Endothelial cell of umbilical vein (primary cell): ENCODE data around the gene PAK6. TPM values are rescaled to one million over a fixed set of nuclear protein-coding genes. Genes with fewer than 3 reads are reported as not detected.

Experiments used
- BruUV-seq: library from RNA; stranded (reverse); fragments of 400-500 nt; replicated peaks from 2 replicates; lab custom pipeline; 2021; lab: Mats Ljungman, UMichigan
- CTCF ChIA-PET: fragments of 300-600, 350-600 bp; sonication (Branson Sonifier 250); formaldehyde crosslinking; loops from one replicate; lab custom pipeline; 2021; ENCODE audit warnings: antibody characterized with exemption, inconsistent platforms; lab: Charles Lee
- POLR2A ChIA-PET: fragments of 300-600, 350-600 bp; sonication (Branson Sonifier 250); formaldehyde crosslinking; loops from one replicate; lab custom pipeline; 2021; ENCODE audit warnings: antibody characterized with exemption, inconsistent platforms; lab: Charles Lee
- DNase-seq: peaks from one replicate; pipeline ENCODE4 v3.0.0-alpha.2; 2011; ENCODE audit warnings: low read depth, low spot score
- FAIRE-seq: peaks from 2 replicates; lab custom pipeline; 2011; peaks lifted over from hg19 to GRCh38; lab: Jason Lieb, UNC
- H2AFZ ChIP-seq: 2 replicates; pipeline ENCODE4 v1.6.0; 2012; ENCODE audit warnings: low read depth, low read length, control low read depth, inconsistent platforms
- H3K27ac ChIP-seq: 2 replicates; pipeline ENCODE4 v1.5.1; 2011; ENCODE audit warnings: low read depth, mild to moderate bottlenecking, control low read depth, low read length, moderate library complexity; ENCODE audit not compliant: insufficient read depth
- H3K27me3 ChIP-seq, 2 experiments: 2 replicates each; pipeline versions ENCODE4 v1.6.0 to v1.6.1; 2011; ENCODE audit warnings: low read length in 2 of 2, mixed read lengths in 1 of 2; ENCODE audit not compliant: control insufficient read depth in 2 of 2, insufficient read depth in 2 of 2
- H3K36me3 ChIP-seq, 2 experiments: 2 replicates in 1 of 2; 3 replicates in 1 of 2; pipeline ENCODE4 v1.5.1; 2011; ENCODE audit warnings: low read length in 2 of 2, mild to moderate bottlenecking in 1 of 2, moderate library complexity in 1 of 2; ENCODE audit not compliant: control insufficient read depth in 2 of 2, insufficient read depth in 2 of 2; ENCODE audit errors: extremely low read depth in 1 of 2
- H3K4me1 ChIP-seq: 3 replicates; pipeline ENCODE4 v1.5.1; 2011; ENCODE audit warnings: mild to moderate bottlenecking, low read length; ENCODE audit not compliant: control insufficient read depth, insufficient read depth; ENCODE audit errors: extremely low read depth
- H3K4me2 ChIP-seq: 2 replicates; pipeline ENCODE4 v1.6.1; 2011; ENCODE audit warnings: low read length, control low read depth, mixed read lengths; ENCODE audit not compliant: insufficient read depth
- H3K4me3 ChIP-seq, 3 experiments: fragments of 200-600 bp in 1 of 3; sonication (generic), shearing (Covaris generic) in 1 of 3; replicated peaks in 1 of 3; 2 replicates each; pipeline ENCODE4 v1.5.1; 2011 to 2016; ENCODE audit warnings: control low read depth in 3 of 3, low read length in 3 of 3, mild to moderate bottlenecking in 2 of 3, inconsistent platforms in 1 of 3, low read depth in 1 of 3, moderate library complexity in 1 of 3; ENCODE audit not compliant: insufficient read depth in 1 of 3
- H3K79me2 ChIP-seq: 2 replicates; pipeline ENCODE4 v1.6.0; 2012; ENCODE audit warnings: low read length, inconsistent platforms; ENCODE audit not compliant: control insufficient read depth, insufficient read depth
- H3K9ac ChIP-seq: replicated peaks from 2 replicates; pipeline ENCODE3; 2011; ENCODE audit warnings: low read length, control low read depth; ENCODE audit not compliant: insufficient read depth; ENCODE audit errors: extremely low read depth
- H3K9me1 ChIP-seq: replicated peaks from 3 replicates; pipeline ENCODE4 v1.6.0; 2011; ENCODE audit warnings: mild to moderate bottlenecking, low read length; ENCODE audit not compliant: control insufficient read depth, insufficient read depth; ENCODE audit errors: extremely low read depth
- H3K9me3 ChIP-seq: replicated peaks from 2 replicates; pipeline ENCODE4 v1.5.1; 2012; ENCODE audit warnings: low read length, inconsistent platforms; ENCODE audit not compliant: control insufficient read depth, insufficient read depth
- H4K20me1 ChIP-seq: replicated peaks from 2 replicates; pipeline ENCODE3; 2011; ENCODE audit warnings: mild to moderate bottlenecking, low read length; ENCODE audit not compliant: control insufficient read depth, insufficient read depth; ENCODE audit errors: extremely low read depth
- EZH2 ChIP-seq: IDR thresholded peaks from 2 replicates; pipeline ENCODE4 v1.6.1; 2012; ENCODE audit warnings: borderline replicate concordance, low read depth, mild to moderate bottlenecking, moderate library complexity, low read length, inconsistent platforms; ENCODE audit not compliant: severe bottlenecking
- FOS ChIP-seq: IDR thresholded peaks from 2 replicates; pipeline ENCODE4 v1.6.1; 2011; ENCODE audit warnings: mild to moderate bottlenecking, low read length, moderate library complexity, borderline replicate concordance; ENCODE audit not compliant: insufficient read depth
- GATA2 ChIP-seq: IDR thresholded peaks from 2 replicates; pipeline ENCODE4 v1.7.0; 2011; ENCODE audit warnings: low read depth, mild to moderate bottlenecking, moderate library complexity, mixed read lengths, low read length; ENCODE audit not compliant: insufficient read length, insufficient read depth
- JUN ChIP-seq: IDR thresholded peaks from 2 replicates; pipeline ENCODE4 v1.6.1; 2011; ENCODE audit warnings: borderline replicate concordance, low read depth; ENCODE audit not compliant: insufficient read length, insufficient read depth
- MAX ChIP-seq: IDR thresholded peaks from 2 replicates; pipeline ENCODE4 v1.6.1; 2011; ENCODE audit not compliant: insufficient read depth, insufficient read length
- MYC ChIP-seq: IDR thresholded peaks from one replicate; pipeline ENCODE4 v1.6.1; 2011; ENCODE audit warnings: mild to moderate bottlenecking, low read depth, low read length
- POLR2A ChIP-seq: IDR thresholded peaks from 2 replicates; pipeline ENCODE4 v1.6.1; 2012; ENCODE audit warnings: low read depth, mild to moderate bottlenecking, control low read depth, low read length
- POLR2AphosphoS5 ChIP-seq: IDR thresholded peaks from 2 replicates; pipeline ENCODE4 v1.6.1; 2012; ENCODE audit warnings: low read depth, mild to moderate bottlenecking, control low read depth, low read length, moderate library complexity; ENCODE audit not compliant: insufficient read depth
- dilution Hi-C: fragments of 300-500 bp; cut with MboI; formaldehyde crosslinking; loops from one replicate; pipeline ENCODE4 v1.15.0; 2019; ENCODE audit warnings: low sequenced_read_pairs; ENCODE audit not compliant: extremely low pct_ligation_motif_present
- intact Hi-C: fragments of 100-400 bp; cut with micrococcal nuclease; formaldehyde crosslinking; loops from one replicate; pipeline ENCODE4 v1.10.0; 2022
- polyA plus RNA-seq, 4 experiments: library from polyadenylated mRNA; depleted of rRNA in 3 of 4; stranded (reverse) in 3 of 4; unstranded in 1 of 4; fragments of >200 nt; gene quantifications; 2 replicates each; pipeline versions ENCODE4 v1.2.1 to v1.2.3, GENCODE V29; 2011 to 2012; ENCODE audit warnings: missing spikeins in 1 of 4
- total RNA-seq: library from RNA; stranded (reverse); gene quantifications from 2 replicates; pipeline ENCODE4 v1.2.3, GENCODE V29; 2021
- TF ChIP-seq, protein P1 (sequence below), 2 donors: IDR thresholded peaks; 1 replicate in 1 of 2; 2 replicates in 1 of 2; pipeline ENCODE4 v1.5.1; 2011; ENCODE audit warnings: low read length in 2 of 2, mild to moderate bottlenecking in 2 of 2, moderate library complexity in 2 of 2, control low read depth in 1 of 2, inconsistent platforms in 1 of 2, low read depth in 1 of 2; ENCODE audit not compliant: insufficient read depth in 1 of 2; ENCODE audit errors: extremely low read depth in 1 of 2

The PAK6 gene
- total and polyA plus RNA-seq, 2 donors (not counting 3 experiments of a cell fraction or from before 2014, with no cell fraction given), result not detected

DNA sequence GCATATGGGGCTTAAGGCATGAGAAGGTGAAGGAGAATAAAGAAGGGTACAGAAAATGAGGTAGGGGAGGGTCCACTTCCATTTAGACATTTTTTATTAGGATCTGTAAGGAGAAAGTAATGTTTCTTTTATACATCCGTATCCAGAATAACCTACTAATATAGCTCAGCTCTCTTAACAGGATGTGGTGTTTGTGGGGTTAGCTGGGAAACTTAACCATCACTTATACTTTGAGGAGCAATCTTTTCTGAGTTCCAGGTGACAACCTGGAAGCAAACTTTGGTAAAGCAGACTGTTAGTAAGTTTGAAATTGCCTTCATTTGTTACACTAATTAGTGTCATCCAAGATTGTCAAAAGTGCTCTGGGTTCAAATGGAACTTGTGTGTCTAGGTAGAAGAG lies 41.4 kb upstream of the PAK6 start:
- no peaks in the 10 kb centered on the region for H3K9me3 ChIP-seq
- no TSS peak for BruUV-seq
- dilution Hi-C loops, result no loop called here
- no peak overlapping the region for H3K4me2 ChIP-seq
- H3K27me3 ChIP-seq, result no peaks in the 10 kb centered on the region
- H3K4me3 ChIP-seq, result no peak overlapping the region
- FAIRE-seq (no peak), DNase-seq (no peak)
- H2AFZ ChIP-seq, result no peak overlapping the region
- no peaks in the 10 kb centered on the region for H3K4me1 ChIP-seq
- intact Hi-C loops, result no loop called here
- no peaks in the 10 kb centered on the region for H4K20me1 ChIP-seq
- CTCF ChIA-PET, result no interaction called here
- POLR2A ChIA-PET, result no interaction called here
- H3K36me3 ChIP-seq, result peaks cover 2 to 6% of the 10 kb centered on the region in 2 experiments
- no peak overlapping the region for H3K27ac ChIP-seq
- no peak overlapping the region for H3K9ac ChIP-seq
- H3K9me1 ChIP-seq, result no peaks in the 10 kb centered on the region
- peaks cover 24% of the 10 kb centered on the region for H3K79me2 ChIP-seq
- no peak for TF ChIP-seq POLR2A

DNA sequence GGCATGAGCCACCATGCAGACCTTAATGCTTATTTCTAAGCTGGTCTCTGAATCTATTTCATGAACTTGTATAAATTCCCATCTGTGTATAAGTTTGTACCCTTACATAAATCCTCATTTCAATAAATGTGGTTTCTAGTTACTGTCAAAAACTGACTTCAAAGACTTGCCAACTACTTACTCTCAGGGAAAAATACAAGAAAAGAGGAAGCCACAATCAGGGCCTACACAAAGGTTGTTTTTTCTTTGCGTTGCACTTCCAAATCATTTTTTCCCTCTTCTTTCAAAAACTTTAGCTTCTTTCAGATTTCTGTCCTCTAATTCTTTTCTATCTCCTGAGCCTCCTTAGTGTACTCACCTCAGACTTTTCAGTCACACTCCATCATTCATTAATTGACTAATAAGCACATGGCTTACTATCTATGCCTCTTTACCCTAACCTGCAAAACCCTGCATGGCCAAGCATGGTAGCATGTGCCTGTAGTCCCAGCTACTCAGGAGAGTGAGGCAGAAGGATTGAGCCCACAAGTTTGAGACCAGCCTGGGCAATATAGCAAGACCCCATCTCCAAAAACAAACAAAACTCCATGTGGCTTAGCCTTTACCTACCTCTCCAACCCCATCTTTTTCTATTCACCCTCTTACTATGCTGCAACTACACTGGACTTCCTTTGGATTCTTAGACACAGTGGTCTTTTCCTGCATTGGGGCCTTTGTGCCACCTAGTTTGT lies 40.3 kb upstream of the PAK6 start:
- intact Hi-C loops, result no loop called here

More for the DNA sequence above, 40.3 kb upstream of the PAK6 start:
- ChIA-PET POLR2A (interaction anchor here (0.6 kb wide), 1 partner anchor 229 kb away, joined by 4 read pairs; no protein-coding TSS in a partner anchor), CTCF (no interaction called here)
- H3K27me3 ChIP-seq, result no peaks in the 10 kb centered on the region
- H3K4me2 ChIP-seq, result no peak overlapping the region
- no peaks in the 10 kb centered on the region for H3K9me3 ChIP-seq
- H3K4me3 ChIP-seq, result no peak overlapping the region
- FAIRE-seq (no peak), DNase-seq (no peak)
- no peaks in the 10 kb centered on the region for H4K20me1 ChIP-seq
- no peak overlapping the region for H2AFZ ChIP-seq
- H3K9ac ChIP-seq, result no peak overlapping the region
- H3K79me2 ChIP-seq, result peaks cover 15% of the 10 kb centered on the region
- peaks cover 2 to 6% of the 10 kb centered on the region in 2 experiments for H3K36me3 ChIP-seq
- H3K4me1 ChIP-seq, result no peaks in the 10 kb centered on the region
- BruUV-seq, result no TSS peak
- TF ChIP-seq, protein P1, sequence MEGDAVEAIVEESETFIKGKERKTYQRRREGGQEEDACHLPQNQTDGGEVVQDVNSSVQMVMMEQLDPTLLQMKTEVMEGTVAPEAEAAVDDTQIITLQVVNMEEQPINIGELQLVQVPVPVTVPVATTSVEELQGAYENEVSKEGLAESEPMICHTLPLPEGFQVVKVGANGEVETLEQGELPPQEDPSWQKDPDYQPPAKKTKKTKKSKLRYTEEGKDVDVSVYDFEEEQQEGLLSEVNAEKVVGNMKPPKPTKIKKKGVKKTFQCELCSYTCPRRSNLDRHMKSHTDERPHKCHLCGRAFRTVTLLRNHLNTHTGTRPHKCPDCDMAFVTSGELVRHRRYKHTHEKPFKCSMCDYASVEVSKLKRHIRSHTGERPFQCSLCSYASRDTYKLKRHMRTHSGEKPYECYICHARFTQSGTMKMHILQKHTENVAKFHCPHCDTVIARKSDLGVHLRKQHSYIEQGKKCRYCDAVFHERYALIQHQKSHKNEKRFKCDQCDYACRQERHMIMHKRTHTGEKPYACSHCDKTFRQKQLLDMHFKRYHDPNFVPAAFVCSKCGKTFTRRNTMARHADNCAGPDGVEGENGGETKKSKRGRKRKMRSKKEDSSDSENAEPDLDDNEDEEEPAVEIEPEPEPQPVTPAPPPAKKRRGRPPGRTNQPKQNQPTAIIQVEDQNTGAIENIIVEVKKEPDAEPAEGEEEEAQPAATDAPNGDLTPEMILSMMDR (IDR thresholded peaks at IDR 0.05; ENCODE audit: extremely low read depth in 1 of 2, insufficient read depth in 1 of 2, low read depth in 1 of 2, low read length in 2 of 2), result no peak
- TF ChIP-seq MYC (no peak), GATA2 (no peak), JUN (no peak), MAX (no peak), POLR2A (no peak), FOS (no peak), EZH2 (no peak), POLR2AphosphoS5 (no peak)
- no peaks in the 10 kb centered on the region for H3K9me1 ChIP-seq
- dilution Hi-C loops, result no loop called here
- no peak overlapping the region for H3K27ac ChIP-seq
